Right atrium auricular region (tissue), 2 donors: ENCODE results near the gene SLC27A5. TPM values are rescaled to one million over a fixed set of nuclear protein-coding genes. Genes with fewer than 3 reads are reported as not detected.

Experiments used
- DNase-seq: peaks from one replicate; pipeline ENCODE4 v3.0.0-alpha.2; 2019; ENCODE audit warnings: low spot score
- H3K27ac ChIP-seq, 2 donors: fragments of 200-600 bp; sonication (generic); 1 replicate in 1 of 2; 2 replicates in 1 of 2; pipeline ENCODE4 v1.5.1; 2016 to 2019
- H3K27me3 ChIP-seq, 2 donors: fragments of 200-600 bp; sonication (generic); one replicate each; pipeline versions ENCODE4 v1.5.1 to v1.6.0; 2017 to 2019
- H3K36me3 ChIP-seq: fragments of 200-600 bp; sonication (generic); one replicate; pipeline ENCODE4 v1.5.1; 2016
- H3K4me1 ChIP-seq, 2 donors: fragments of 200-600 bp; sonication (generic); one replicate each; pipeline versions ENCODE4 v1.5.1 to v1.6.0; 2017 to 2019
- H3K4me3 ChIP-seq, 2 donors: fragments of 200-600 bp; sonication (generic); 1 replicate in 1 of 2; 2 replicates in 1 of 2; pipeline ENCODE4 v1.5.1; 2017 to 2019; ENCODE audit warnings: mild to moderate bottlenecking in 1 of 2, moderate library complexity in 1 of 2
- H3K9me3 ChIP-seq, 2 donors: fragments of 200-600 bp; sonication (generic); one replicate each; pipeline ENCODE4 v1.5.1; 2019
- total RNA-seq, 2 donors: library from RNA; depleted of rRNA; stranded (reverse); fragments of >200 nt; gene quantifications; one replicate each; pipeline ENCODE4 v1.1.0, GENCODE V29; 2016
- TF ChIP-seq, protein P1 (sequence below), 2 donors: fragments of 200-600 bp; sonication (generic); IDR thresholded peaks; one replicate each; pipeline ENCODE4 v1.5.1; 2019; ENCODE audit warnings: antibody characterized with exemption in 2 of 2

Gene SLC27A5, protein sequence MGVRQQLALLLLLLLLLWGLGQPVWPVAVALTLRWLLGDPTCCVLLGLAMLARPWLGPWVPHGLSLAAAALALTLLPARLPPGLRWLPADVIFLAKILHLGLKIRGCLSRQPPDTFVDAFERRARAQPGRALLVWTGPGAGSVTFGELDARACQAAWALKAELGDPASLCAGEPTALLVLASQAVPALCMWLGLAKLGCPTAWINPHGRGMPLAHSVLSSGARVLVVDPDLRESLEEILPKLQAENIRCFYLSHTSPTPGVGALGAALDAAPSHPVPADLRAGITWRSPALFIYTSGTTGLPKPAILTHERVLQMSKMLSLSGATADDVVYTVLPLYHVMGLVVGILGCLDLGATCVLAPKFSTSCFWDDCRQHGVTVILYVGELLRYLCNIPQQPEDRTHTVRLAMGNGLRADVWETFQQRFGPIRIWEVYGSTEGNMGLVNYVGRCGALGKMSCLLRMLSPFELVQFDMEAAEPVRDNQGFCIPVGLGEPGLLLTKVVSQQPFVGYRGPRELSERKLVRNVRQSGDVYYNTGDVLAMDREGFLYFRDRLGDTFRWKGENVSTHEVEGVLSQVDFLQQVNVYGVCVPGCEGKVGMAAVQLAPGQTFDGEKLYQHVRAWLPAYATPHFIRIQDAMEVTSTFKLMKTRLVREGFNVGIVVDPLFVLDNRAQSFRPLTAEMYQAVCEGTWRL
- total RNA-seq, result 1 to 10 TPM; 1.3 to 2.9 TPM

DNA sequence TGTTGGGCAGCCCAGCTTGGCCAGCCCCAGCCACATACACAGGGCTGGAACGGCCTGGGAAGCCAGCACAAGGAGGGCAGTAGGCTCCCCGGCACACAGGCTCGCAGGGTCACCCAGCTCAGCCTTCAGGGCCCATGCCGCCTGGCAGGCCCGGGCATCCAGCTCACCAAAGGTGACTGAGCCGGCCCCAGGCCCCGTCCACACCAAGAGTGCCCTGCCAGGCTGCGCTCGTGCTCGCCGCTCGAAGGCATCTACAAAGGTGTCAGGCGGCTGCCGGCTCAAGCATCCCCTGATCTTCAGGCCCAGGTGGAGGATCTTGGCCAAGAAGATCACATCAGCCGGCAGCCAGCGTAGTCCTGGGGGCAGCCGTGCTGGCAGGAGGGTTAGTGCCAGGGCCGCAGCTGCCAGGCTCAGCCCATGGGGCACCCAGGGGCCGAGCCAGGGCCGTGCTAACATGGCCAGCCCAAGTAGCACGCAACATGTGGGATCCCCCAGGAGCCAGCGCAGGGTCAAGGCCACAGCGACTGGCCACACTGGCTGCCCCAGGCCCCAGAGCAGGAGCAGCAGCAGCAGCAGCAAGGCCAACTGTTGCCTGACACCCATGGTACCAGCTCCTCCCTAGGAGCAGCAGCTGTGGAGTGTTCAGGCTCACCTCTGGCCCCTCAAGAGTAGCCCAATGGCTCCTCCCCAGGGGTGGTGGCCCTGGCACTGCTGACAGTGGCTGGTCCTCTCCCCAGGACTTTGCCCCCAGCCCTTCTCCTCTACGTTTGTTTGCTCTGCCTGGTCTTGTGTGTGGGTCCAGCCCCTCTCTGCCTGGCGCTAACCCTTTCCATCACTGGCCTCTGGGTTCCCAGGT lies at the start of gene SLC27A5:
TSS of gene SLC27A5 (minus strand) at position 640 of the 856 bp plus-strand sequence. CDS start at position 603, 37 bp downstream.
- TF ChIP-seq, protein P1, sequence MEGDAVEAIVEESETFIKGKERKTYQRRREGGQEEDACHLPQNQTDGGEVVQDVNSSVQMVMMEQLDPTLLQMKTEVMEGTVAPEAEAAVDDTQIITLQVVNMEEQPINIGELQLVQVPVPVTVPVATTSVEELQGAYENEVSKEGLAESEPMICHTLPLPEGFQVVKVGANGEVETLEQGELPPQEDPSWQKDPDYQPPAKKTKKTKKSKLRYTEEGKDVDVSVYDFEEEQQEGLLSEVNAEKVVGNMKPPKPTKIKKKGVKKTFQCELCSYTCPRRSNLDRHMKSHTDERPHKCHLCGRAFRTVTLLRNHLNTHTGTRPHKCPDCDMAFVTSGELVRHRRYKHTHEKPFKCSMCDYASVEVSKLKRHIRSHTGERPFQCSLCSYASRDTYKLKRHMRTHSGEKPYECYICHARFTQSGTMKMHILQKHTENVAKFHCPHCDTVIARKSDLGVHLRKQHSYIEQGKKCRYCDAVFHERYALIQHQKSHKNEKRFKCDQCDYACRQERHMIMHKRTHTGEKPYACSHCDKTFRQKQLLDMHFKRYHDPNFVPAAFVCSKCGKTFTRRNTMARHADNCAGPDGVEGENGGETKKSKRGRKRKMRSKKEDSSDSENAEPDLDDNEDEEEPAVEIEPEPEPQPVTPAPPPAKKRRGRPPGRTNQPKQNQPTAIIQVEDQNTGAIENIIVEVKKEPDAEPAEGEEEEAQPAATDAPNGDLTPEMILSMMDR (IDR thresholded peaks at IDR 0.05), result no peak
- H3K27me3 ChIP-seq, result no peaks in the 10 kb centered on the region
- no peak within 1 kb of the TSS for H3K4me3 ChIP-seq
- peaks cover 0 to 4% of the 10 kb centered on the region in 2 donors for H3K9me3 ChIP-seq
- H3K36me3 ChIP-seq, result peaks cover 11% of the 10 kb centered on the region
- H3K4me1 ChIP-seq, result peaks cover 0 to 25% of the 10 kb centered on the region in 2 donors
- DNase-seq, result no peak
- no peak within 1 kb of the TSS for H3K27ac ChIP-seq

DNA sequence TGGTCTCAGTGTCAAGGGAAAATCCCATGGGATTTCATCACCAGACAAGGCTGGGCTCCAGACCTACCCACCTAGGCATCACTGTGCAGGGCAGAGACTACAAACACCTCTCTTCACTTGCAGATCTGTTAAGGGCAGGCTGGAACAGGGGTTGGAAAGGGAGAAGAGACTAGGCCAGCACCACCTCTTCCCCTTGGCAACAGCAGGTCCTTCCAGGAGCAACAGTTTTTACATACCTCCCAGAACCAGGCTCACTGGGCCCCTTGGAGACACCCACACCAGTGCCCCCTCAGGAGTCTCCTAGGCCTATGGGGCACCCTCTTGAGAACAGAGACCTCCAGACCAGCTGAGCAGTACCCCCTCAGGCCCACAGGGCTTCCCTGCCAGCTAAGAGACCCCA lies 49.1 kb upstream of the SLC27A5 start:
- H3K36me3 ChIP-seq, result peaks cover 9% of the 10 kb centered on the region
- H3K4me3 ChIP-seq, result no peak overlapping the region
- peaks cover 2 to 58% of the 10 kb centered on the region in 2 donors for H3K4me1 ChIP-seq
- TF ChIP-seq, protein P1 (IDR thresholded peaks at IDR 0.05), result no peak
- no peaks in the 10 kb centered on the region for H3K27me3 ChIP-seq
- no peak overlapping the region for H3K27ac ChIP-seq
- H3K9me3 ChIP-seq, result no peaks in the 10 kb centered on the region
- no peak for DNase-seq

- H3K4me3 ChIP-seq, result peak overlapping the region; percentile 89 to 99
- H3K36me3 ChIP-seq, result peaks cover 14% of the 10 kb centered on the region
- H3K9me3 ChIP-seq, result no peaks in the 10 kb centered on the region
- peaks cover 2 to 65% of the 10 kb centered on the region in 2 donors for H3K4me1 ChIP-seq
- no peaks in the 10 kb centered on the region for H3K27me3 ChIP-seq
- DNase-seq, result no peak
- TF ChIP-seq, protein P1 (IDR thresholded peaks at IDR 0.05), result no peak
- peak overlapping the region; percentile 100 for H3K27ac ChIP-seq
Measured at GRCh38 chr19:58560007-58560887, 48.5 kb upstream of the SLC27A5 start.

- H3K9me3 ChIP-seq, result no peaks in the 10 kb centered on the region
- H3K4me1 ChIP-seq, result peaks cover 2 to 69% of the 10 kb centered on the region in 2 donors
- peak overlapping the region; percentile 89 to 99 for H3K4me3 ChIP-seq
- peak; percentile 96 for DNase-seq
- TF ChIP-seq, protein P1 (IDR thresholded peaks at IDR 0.05), result no peak
- H3K36me3 ChIP-seq, result peaks cover 14% of the 10 kb centered on the region
- H3K27ac ChIP-seq, result peak overlapping the region; percentile 100
- no peaks in the 10 kb centered on the region for H3K27me3 ChIP-seq
Measured at GRCh38 chr19:58559275-58560006, 47.6 kb upstream of the SLC27A5 start.
